Activated CD4-positive, alpha-beta T cell treated with anti-CD3 and anti-CD28 coated beads, Interleukin-2, amount 10 ng/mL, durations not matched to agents 7 days and 5 days (primary cell): Measurements from ENCODE around the gene SLC25A13. TPM values are rescaled to one million over a fixed set of nuclear protein-coding genes. Genes with fewer than 3 reads are reported as not detected.

ENCODE experiments used
- CTCF ChIA-PET: fragments of 350-600 bp; sonication (Branson Sonifier 250); formaldehyde crosslinking; loops from one replicate; lab custom pipeline; 2021; ENCODE audit warnings: antibody characterized with exemption; lab: Charles Lee
- POLR2A ChIA-PET: fragments of 350-600 bp; sonication (Branson Sonifier 250); formaldehyde crosslinking; loops from one replicate; lab custom pipeline; 2021; ENCODE audit warnings: antibody characterized with exemption; lab: Charles Lee
- DNase-seq: peaks from one replicate; pipeline ENCODE4 v3.0.0-alpha.2; 2020
- H3K27ac Mint-ChIP-seq: one replicate; pipeline ENCODE4 v1.8.0; 2021; ENCODE audit warnings: mild to moderate bottlenecking, moderate library complexity, mixed read lengths
- H3K27me3 Mint-ChIP-seq: one replicate; pipeline ENCODE4 v1.8.0; 2021; ENCODE audit warnings: mixed read lengths
- H3K36me3 Mint-ChIP-seq: one replicate; pipeline ENCODE4 v1.8.0; 2021; ENCODE audit warnings: low read depth, mixed read lengths
- H3K4me1 Mint-ChIP-seq: one replicate; pipeline ENCODE4 v1.8.0; 2021; ENCODE audit warnings: mixed read lengths
- H3K4me3 Mint-ChIP-seq: one replicate; pipeline ENCODE4 v1.8.0; 2021; ENCODE audit warnings: mild to moderate bottlenecking, moderate library complexity, mixed read lengths
- H3K9me3 Mint-ChIP-seq: one replicate; pipeline ENCODE4 v1.8.0; 2021; ENCODE audit warnings: mixed read lengths
- total RNA-seq, 2 experiments: library from RNA; stranded (reverse); gene quantifications; one replicate each; pipeline ENCODE4 v1.2.3, GENCODE V29; 2021

SLC25A13 gene
- total RNA-seq, 2 experiments from 2014 or later, result 7.4 to 8.8 TPM

GRCh38 chr7:96225251-96225650 is 96.6 kb downstream of the SLC25A13 start:
- no peaks in the 10 kb centered on the region for H3K27me3 Mint-ChIP-seq
- ChIA-PET CTCF (no interaction called here), POLR2A (no interaction called here)
- no peak for DNase-seq
- no peaks in the 10 kb centered on the region for H3K4me1 Mint-ChIP-seq
- no peak overlapping the region for H3K4me3 Mint-ChIP-seq
- peaks cover 6% of the 10 kb centered on the region for H3K9me3 Mint-ChIP-seq
- no peak overlapping the region for H3K27ac Mint-ChIP-seq
- peaks cover 6% of the 10 kb centered on the region for H3K36me3 Mint-ChIP-seq

GRCh38 chr7:96224685-96225084 is 97.2 kb downstream of the SLC25A13 start:
- peaks cover 5% of the 10 kb centered on the region for H3K36me3 Mint-ChIP-seq
- ChIA-PET POLR2A (no interaction called here), CTCF (no interaction called here)
- H3K4me1 Mint-ChIP-seq, result no peaks in the 10 kb centered on the region
- H3K4me3 Mint-ChIP-seq, result no peak overlapping the region
- no peak overlapping the region for H3K27ac Mint-ChIP-seq
- H3K9me3 Mint-ChIP-seq, result peaks cover 5% of the 10 kb centered on the region
- peak; percentile 9 for DNase-seq
- H3K27me3 Mint-ChIP-seq, result no peaks in the 10 kb centered on the region

GRCh38 chr7:96224073-96224472 is 97.8 kb downstream of the SLC25A13 start:
- H3K9me3 Mint-ChIP-seq, result peaks cover 2% of the 10 kb centered on the region
- H3K4me3 Mint-ChIP-seq, result no peak overlapping the region
- no peak for DNase-seq
- peaks cover 2% of the 10 kb centered on the region for H3K36me3 Mint-ChIP-seq
- no peaks in the 10 kb centered on the region for H3K27me3 Mint-ChIP-seq
- no peak overlapping the region for H3K27ac Mint-ChIP-seq
- H3K4me1 Mint-ChIP-seq, result no peaks in the 10 kb centered on the region
- CTCF ChIA-PET, result no interaction called here
- POLR2A ChIA-PET, result no interaction called here

GRCh38 chr7:96221888-96222287 is 100.0 kb downstream of the SLC25A13 start:
- Mint-ChIP-seq H3K4me1 (no peaks in the 10 kb centered on the region), H3K27ac (no peak overlapping the region), H3K4me3 (no peak overlapping the region), H3K9me3 (no peaks in the 10 kb centered on the region), H3K27me3 (no peaks in the 10 kb centered on the region), H3K36me3 (no peaks in the 10 kb centered on the region)
- POLR2A ChIA-PET, result no interaction called here
- CTCF ChIA-PET, result no interaction called here
- no peak for DNase-seq

GRCh38 chr7:96219378-96220130 is 102.3 kb downstream of the SLC25A13 start:
- ChIA-PET POLR2A (no interaction called here), CTCF (no interaction called here)
- Mint-ChIP-seq H3K4me3 (no peak overlapping the region), H3K27me3 (no peaks in the 10 kb centered on the region), H3K9me3 (no peaks in the 10 kb centered on the region), H3K36me3 (no peaks in the 10 kb centered on the region), H3K4me1 (no peaks in the 10 kb centered on the region), H3K27ac (no peak overlapping the region)
- no peak for DNase-seq

- Mint-ChIP-seq H3K27ac (no peak overlapping the region), H3K4me1 (no peaks in the 10 kb centered on the region), H3K9me3 (no peaks in the 10 kb centered on the region), H3K27me3 (no peaks in the 10 kb centered on the region), H3K4me3 (no peak overlapping the region), H3K36me3 (no peaks in the 10 kb centered on the region)
- CTCF ChIA-PET, result no interaction called here
- POLR2A ChIA-PET, result no interaction called here
- no peak for DNase-seq
These were observed 103.1 kb downstream of the SLC25A13 start for GRCh38 chr7:96218664-96219243.

- no peak for DNase-seq
- Mint-ChIP-seq H3K27me3 (no peaks in the 10 kb centered on the region), H3K4me3 (no peak overlapping the region), H3K9me3 (no peaks in the 10 kb centered on the region), H3K36me3 (no peaks in the 10 kb centered on the region), H3K27ac (no peak overlapping the region), H3K4me1 (no peaks in the 10 kb centered on the region)
- POLR2A ChIA-PET, result no interaction called here
- CTCF ChIA-PET, result no interaction called here
These were observed 104.8 kb downstream of the SLC25A13 start for GRCh38 chr7:96217147-96217546.

GRCh38 chr7:96216373-96216772 is 105.5 kb downstream of the SLC25A13 start:
- Mint-ChIP-seq H3K27me3 (no peaks in the 10 kb centered on the region), H3K4me1 (no peaks in the 10 kb centered on the region), H3K9me3 (no peaks in the 10 kb centered on the region), H3K4me3 (no peak overlapping the region), H3K36me3 (no peaks in the 10 kb centered on the region), H3K27ac (no peak overlapping the region)
- POLR2A ChIA-PET, result no interaction called here
- CTCF ChIA-PET, result no interaction called here
- no peak for DNase-seq

- ChIA-PET POLR2A (no interaction called here), CTCF (no interaction called here)
- Mint-ChIP-seq H3K27ac (no peak overlapping the region), H3K9me3 (no peaks in the 10 kb centered on the region), H3K4me1 (no peaks in the 10 kb centered on the region), H3K4me3 (no peak overlapping the region), H3K36me3 (no peaks in the 10 kb centered on the region), H3K27me3 (no peaks in the 10 kb centered on the region)
- no peak for DNase-seq
These were observed 109.4 kb downstream of the SLC25A13 start for GRCh38 chr7:96212474-96212873.

- no peak overlapping the region for H3K27ac Mint-ChIP-seq
- no peaks in the 10 kb centered on the region for H3K9me3 Mint-ChIP-seq
- CTCF ChIA-PET, result no interaction called here
- no peak for DNase-seq
- POLR2A ChIA-PET, result no interaction called here
- H3K4me3 Mint-ChIP-seq, result no peak overlapping the region
- H3K4me1 Mint-ChIP-seq, result no peaks in the 10 kb centered on the region
- H3K27me3 Mint-ChIP-seq, result no peaks in the 10 kb centered on the region
- H3K36me3 Mint-ChIP-seq, result no peaks in the 10 kb centered on the region
These were observed 109.9 kb downstream of the SLC25A13 start for GRCh38 chr7:96211954-96212353.

- ChIA-PET POLR2A (no interaction called here), CTCF (interaction anchor here (0.6 kb wide), 1 partner anchor 1088 kb away, joined by 3 read pairs; no protein-coding TSS in a partner anchor)
- Mint-ChIP-seq H3K27me3 (no peaks in the 10 kb centered on the region), H3K36me3 (no peaks in the 10 kb centered on the region), H3K27ac (no peak overlapping the region), H3K4me3 (no peak overlapping the region), H3K9me3 (no peaks in the 10 kb centered on the region), H3K4me1 (no peaks in the 10 kb centered on the region)
- DNase-seq, result no peak
These were observed 116.2 kb downstream of the SLC25A13 start for GRCh38 chr7:96205665-96206064.

- no peaks in the 10 kb centered on the region for H3K36me3 Mint-ChIP-seq
- no peak overlapping the region for H3K27ac Mint-ChIP-seq
- ChIA-PET CTCF (no interaction called here), POLR2A (no interaction called here)
- no peak overlapping the region for H3K4me3 Mint-ChIP-seq
- H3K4me1 Mint-ChIP-seq, result no peaks in the 10 kb centered on the region
- H3K27me3 Mint-ChIP-seq, result no peaks in the 10 kb centered on the region
- DNase-seq, result no peak
- H3K9me3 Mint-ChIP-seq, result no peaks in the 10 kb centered on the region
These were observed 117.3 kb downstream of the SLC25A13 start for GRCh38 chr7:96204601-96205000.

GRCh38 chr7:96203786-96204185 is 118.1 kb downstream of the SLC25A13 start:
- no peak overlapping the region for H3K4me3 Mint-ChIP-seq
- ChIA-PET CTCF (interaction anchor here (0.8 kb wide), 1 partner anchor 58 kb away, joined by 3 read pairs; no protein-coding TSS in a partner anchor), POLR2A (no interaction called here)
- H3K9me3 Mint-ChIP-seq, result no peaks in the 10 kb centered on the region
- H3K36me3 Mint-ChIP-seq, result no peaks in the 10 kb centered on the region
- DNase-seq, result no peak
- no peaks in the 10 kb centered on the region for H3K27me3 Mint-ChIP-seq
- H3K4me1 Mint-ChIP-seq, result no peaks in the 10 kb centered on the region
- H3K27ac Mint-ChIP-seq, result no peak overlapping the region
